DOHH2 (cell line): Measurements from ENCODE around the gene ASIC3.

Experiments used
- H3F3A ChIP-seq: fragments of 200-600 bp; sonication (generic), shearing (Covaris generic); 2 replicates; pipeline ENCODE4 v1.6.0; 2016; ENCODE audit warnings: antibody characterized with exemption, mild to moderate bottlenecking; ENCODE audit not compliant: control insufficient read depth, insufficient read depth
- H3K27ac ChIP-seq: fragments of 200-600 bp; sonication (generic); 2 replicates; pipeline ENCODE4 v1.5.1; 2014; ENCODE audit warnings: low read depth, mild to moderate bottlenecking, low read length, moderate library complexity
- H3K27me3 ChIP-seq: fragments of 200-600 bp; sonication (generic); 2 replicates; pipeline ENCODE4 v1.6.1; 2014; ENCODE audit warnings: mild to moderate bottlenecking, low read length, mixed read lengths; ENCODE audit not compliant: control insufficient read depth
- H3K36me3 ChIP-seq: fragments of 200-600 bp; sonication (generic); 2 replicates; pipeline ENCODE4 v1.6.1; 2014; ENCODE audit warnings: mild to moderate bottlenecking, low read length, moderate library complexity, mixed read lengths; ENCODE audit not compliant: control insufficient read depth
- H3K4me1 ChIP-seq: fragments of 200-600 bp; sonication (generic); 2 replicates; pipeline ENCODE4 v1.6.1; 2014; ENCODE audit warnings: mild to moderate bottlenecking, low read length, mixed read lengths; ENCODE audit not compliant: control insufficient read depth
- H3K4me2 ChIP-seq: fragments of 200-600 bp; sonication (generic); 2 replicates; pipeline ENCODE4 v1.6.0; 2014; ENCODE audit warnings: mild to moderate bottlenecking, low read length, moderate library complexity
- H3K4me3 ChIP-seq: fragments of 200-600 bp; sonication (generic); 2 replicates; pipeline ENCODE4 v1.5.1; 2014; ENCODE audit warnings: mild to moderate bottlenecking, low read length, mixed read lengths
- H3K79me2 ChIP-seq: fragments of 200-600 bp; sonication (generic); 2 replicates; pipeline ENCODE4 v1.6.1; 2014; ENCODE audit warnings: mild to moderate bottlenecking, low read length, mixed read lengths; ENCODE audit not compliant: control insufficient read depth
- H3K9me2 ChIP-seq: fragments of 200-600 bp; sonication (generic); replicated peaks from 2 replicates; pipeline ENCODE4 v1.6.1; 2014; ENCODE audit warnings: mild to moderate bottlenecking, low read length, mixed read lengths; ENCODE audit not compliant: control insufficient read depth
- H3K9me3 ChIP-seq: fragments of 200-600 bp; sonication (generic); 2 replicates; pipeline ENCODE4 v1.6.1; 2014; ENCODE audit warnings: antibody characterized with exemption, low read length, mixed read lengths; ENCODE audit not compliant: control insufficient read depth, insufficient read depth
- H4K20me1 ChIP-seq: fragments of 200-600 bp; sonication (generic); 2 replicates; pipeline ENCODE4 v1.6.0; 2014; ENCODE audit warnings: low read depth, mild to moderate bottlenecking, antibody characterized with exemption, low read length, moderate library complexity; ENCODE audit not compliant: control insufficient read depth, insufficient read depth
- CTCF ChIP-seq: fragments of 200-600 bp; sonication (generic); IDR thresholded peaks from one replicate; pipeline ENCODE4 v1.5.1; 2014; ENCODE audit warnings: antibody characterized with exemption, mild to moderate bottlenecking, low read depth, low read length; ENCODE audit not compliant: poor library complexity, severe bottlenecking
- EZH2phosphoT487 ChIP-seq: fragments of 200-600 bp; sonication (generic); IDR thresholded peaks from 2 replicates; pipeline ENCODE4 v1.6.1; 2017; ENCODE audit warnings: borderline replicate concordance, mild to moderate bottlenecking, antibody characterized with exemption, low read length, moderate library complexity, mixed read lengths

The ASIC3 gene

GRCh38 chr7:151047976-151048815 lies at the start of gene ASIC3:
Gene ASIC3, plus strand, starts transcription at chr7:151048531. Its CDS starts 355 bp downstream, at chr7:151048886.
- H3F3A ChIP-seq, result no peaks in the 10 kb centered on the region
- H3K79me2 ChIP-seq, result no peaks in the 10 kb centered on the region
- no peak within 1 kb of the TSS for H3K27ac ChIP-seq
- no peaks in the 10 kb centered on the region for H3K36me3 ChIP-seq
- H3K27me3 ChIP-seq, result peaks cover 11% of the 10 kb centered on the region; the same call in 1 of the 2 replicates
- H3K4me1 ChIP-seq, result 0 out of 2 replicates have a peak, but pooled peaks cover 4% of the 10 kb centered on the region
- H3K4me3 ChIP-seq, result no peak within 1 kb of the TSS
- H4K20me1 ChIP-seq, result no peaks in the 10 kb centered on the region
- TF ChIP-seq EZH2phosphoT487 (no peak), CTCF (no peak)
- H3K4me2 ChIP-seq, result no peak within 1 kb of the TSS
- H3K9me2 ChIP-seq, result no peaks in the 10 kb centered on the region
- H3K9me3 ChIP-seq, result no peaks in the 10 kb centered on the region

DNA sequence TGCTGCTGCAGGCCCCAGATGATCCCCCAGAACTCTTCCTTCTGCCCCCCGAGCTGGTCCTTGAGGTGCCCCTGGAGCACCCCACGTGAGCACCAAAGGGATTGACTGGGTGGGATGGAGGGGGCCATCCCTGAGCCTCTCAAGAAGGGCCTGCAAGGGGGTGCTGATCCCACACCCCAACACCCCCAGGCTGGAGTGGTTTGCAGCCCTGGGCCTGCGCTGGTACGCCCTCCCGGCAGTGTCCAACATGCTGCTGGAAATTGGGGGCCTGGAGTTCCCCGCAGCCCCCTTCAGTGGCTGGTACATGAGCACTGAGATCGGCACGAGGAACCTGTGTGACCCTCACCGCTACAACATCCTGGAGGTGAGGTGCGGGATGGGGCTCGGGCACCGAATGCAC lies 49.3 kb upstream of the ASIC3 start:
- H3K4me1 ChIP-seq, result peaks cover 9% of the 10 kb centered on the region
- no peak overlapping the region for H3K27ac ChIP-seq
- no peaks in the 10 kb centered on the region for H3K36me3 ChIP-seq
- no peak overlapping the region for H3K4me3 ChIP-seq
- H4K20me1 ChIP-seq, result no peaks in the 10 kb centered on the region; the same call in 1 of the 2 replicates
- no peak overlapping the region for H3K4me2 ChIP-seq
- no peaks in the 10 kb centered on the region for H3K9me2 ChIP-seq
- no peaks in the 10 kb centered on the region for H3K9me3 ChIP-seq
- no peaks in the 10 kb centered on the region for H3K79me2 ChIP-seq
- no peak for TF ChIP-seq EZH2phosphoT487
- H3F3A ChIP-seq, result no peaks in the 10 kb centered on the region
- H3K27me3 ChIP-seq, result peaks cover 5% of the 10 kb centered on the region; the same call in 1 of the 2 replicates

DNA sequence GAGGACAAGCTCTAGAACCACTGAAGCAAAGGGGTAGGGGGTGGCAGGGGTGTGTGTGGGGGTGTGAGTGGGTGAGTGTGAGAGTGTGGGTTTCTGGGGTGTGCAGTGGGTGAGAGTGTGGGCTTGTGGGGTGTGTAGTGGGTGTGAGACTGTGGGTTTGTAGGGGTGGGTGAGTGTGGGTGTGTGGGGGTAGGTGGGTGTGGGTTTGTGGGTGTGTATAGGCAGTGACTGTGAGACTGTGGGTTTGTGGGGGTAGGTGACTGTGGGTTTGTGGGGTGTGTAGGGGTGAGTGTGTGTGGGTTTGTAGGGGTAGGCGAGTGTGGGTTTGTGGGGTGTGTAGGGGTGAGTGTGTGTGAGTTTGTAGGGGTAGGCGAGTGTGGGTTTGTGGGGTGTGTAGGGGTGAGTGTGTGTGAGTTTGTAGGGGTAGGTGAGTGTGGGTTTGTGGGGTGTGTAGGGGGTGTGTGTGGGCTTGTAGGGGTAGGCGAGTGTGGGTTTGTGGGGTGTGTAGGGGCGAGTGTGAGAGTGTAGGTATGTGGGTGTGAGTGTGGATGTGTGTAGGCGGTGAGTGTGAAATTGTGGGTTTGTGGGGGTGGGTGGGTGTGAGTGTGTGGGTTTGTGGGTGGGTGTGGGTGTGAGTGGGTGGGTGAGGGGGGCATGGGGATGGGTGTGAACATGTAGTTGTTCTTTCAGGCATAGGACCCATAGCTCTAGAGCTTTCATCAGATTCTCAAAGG lies 48.7 kb upstream of the ASIC3 start:
- TF ChIP-seq EZH2phosphoT487 (no peak), CTCF (no peak)
- no peak overlapping the region for H3K4me3 ChIP-seq
- H3K9me3 ChIP-seq, result no peaks in the 10 kb centered on the region
- no peaks in the 10 kb centered on the region for H3K9me2 ChIP-seq
- H3K4me1 ChIP-seq, result peaks cover 6% of the 10 kb centered on the region; the same call in 1 of the 2 replicates
- no peak overlapping the region for H3K4me2 ChIP-seq
- H4K20me1 ChIP-seq, result no peaks in the 10 kb centered on the region; the same call in 1 of the 2 replicates
- H3K27ac ChIP-seq, result no peak overlapping the region
- H3K79me2 ChIP-seq, result no peaks in the 10 kb centered on the region
- H3F3A ChIP-seq, result no peaks in the 10 kb centered on the region
- no peaks in the 10 kb centered on the region for H3K36me3 ChIP-seq
- peaks cover 5% of the 10 kb centered on the region; the same call in 1 of the 2 replicates for H3K27me3 ChIP-seq
